CD4-positive, alpha-beta T cell treated with Interleukin-15 for 1 hour (primary cell): Measurements from ENCODE around the gene RNF224.

Experiments
- DNase-seq: peaks from one replicate; pipeline ENCODE4 v3.0.0-alpha.2; 2020

Gene RNF224

DNA sequence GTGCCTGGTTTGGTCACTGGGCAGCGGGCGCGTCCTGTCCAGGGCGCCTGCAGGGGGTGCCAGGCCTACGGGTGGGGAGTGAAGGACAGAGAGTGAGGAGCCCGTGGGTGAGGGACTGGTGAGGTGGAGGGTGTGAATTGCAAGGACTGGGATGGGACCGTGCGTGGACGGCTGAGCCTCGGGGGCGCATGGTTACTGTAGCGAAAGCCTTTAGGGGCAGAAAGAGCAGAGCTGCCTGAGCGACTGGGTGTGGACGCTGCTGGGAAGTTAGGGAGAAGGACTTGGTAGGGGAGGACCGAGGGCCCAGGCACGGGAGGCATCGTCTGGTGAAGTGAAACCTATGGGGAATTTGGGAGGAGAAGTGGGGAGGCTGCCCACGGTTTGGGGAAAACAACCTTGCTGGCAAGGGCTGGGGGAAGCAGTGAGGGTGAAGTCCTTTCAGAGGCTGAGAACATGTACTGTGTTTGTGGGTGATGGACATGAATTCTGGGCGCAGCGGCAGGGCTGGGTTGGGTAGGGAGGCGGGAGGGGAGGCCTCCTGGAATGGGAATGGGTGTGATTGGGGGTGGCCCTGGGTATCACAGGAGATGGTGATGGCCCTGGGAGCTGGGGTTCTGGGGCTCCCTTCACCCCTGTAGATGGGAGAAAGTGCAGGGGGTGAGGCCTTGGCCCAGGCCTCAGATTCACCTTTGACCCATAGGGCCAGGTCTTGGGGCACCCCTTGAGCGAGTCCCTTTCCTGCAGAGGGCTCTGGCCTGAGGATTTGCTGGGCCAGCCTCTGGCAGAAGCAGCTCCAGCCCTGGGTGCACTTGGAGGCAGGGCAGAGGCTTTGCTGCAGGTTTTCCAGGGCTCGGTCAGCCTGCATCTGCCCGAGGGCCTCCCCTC, 48.5 kb downstream of the RNF224 start:
- no peak for DNase-seq

DNA sequence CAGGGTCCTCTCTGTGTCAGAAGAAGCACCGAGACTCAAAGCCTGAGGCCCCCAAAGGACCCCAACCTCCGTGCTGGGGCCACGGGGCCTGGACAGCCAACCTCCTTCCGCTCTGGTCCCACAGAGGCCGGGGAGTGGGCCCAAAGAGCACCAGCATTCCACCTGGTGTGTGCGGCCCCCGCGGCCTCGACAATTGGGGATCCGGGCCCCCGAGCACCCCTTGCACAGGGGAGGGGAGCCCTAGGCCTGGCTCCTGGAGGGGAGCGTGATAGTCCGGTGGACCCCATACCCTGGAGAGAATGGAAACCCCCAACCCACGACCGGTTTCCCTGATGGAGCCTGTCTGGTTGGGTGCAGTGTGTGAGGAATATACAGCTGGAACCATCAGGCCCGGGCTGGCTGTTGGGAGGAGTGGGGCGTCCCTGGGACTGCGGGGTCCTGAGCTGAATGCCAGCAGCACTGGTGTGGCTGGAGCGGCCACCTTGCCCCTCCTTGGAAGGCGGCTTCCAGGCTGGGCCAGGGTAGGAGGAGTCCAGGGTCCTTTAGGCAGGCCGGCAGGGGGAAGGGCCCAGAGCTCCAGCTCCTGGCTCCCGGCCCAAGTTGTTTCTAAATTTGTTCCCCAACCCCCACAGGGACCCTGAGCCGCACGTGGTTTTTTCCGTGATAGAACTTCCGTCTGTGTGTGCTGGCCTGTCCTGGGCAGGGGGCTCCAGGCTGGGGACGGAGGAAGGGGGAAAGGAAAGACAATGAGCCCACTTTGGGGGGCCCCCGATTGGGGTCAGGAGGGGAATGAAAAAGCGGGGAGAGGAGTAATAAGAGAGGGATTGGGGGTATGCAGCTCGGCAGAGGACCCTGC, 49.4 kb downstream of the RNF224 start:
- DNase-seq, result no peak

DNA sequence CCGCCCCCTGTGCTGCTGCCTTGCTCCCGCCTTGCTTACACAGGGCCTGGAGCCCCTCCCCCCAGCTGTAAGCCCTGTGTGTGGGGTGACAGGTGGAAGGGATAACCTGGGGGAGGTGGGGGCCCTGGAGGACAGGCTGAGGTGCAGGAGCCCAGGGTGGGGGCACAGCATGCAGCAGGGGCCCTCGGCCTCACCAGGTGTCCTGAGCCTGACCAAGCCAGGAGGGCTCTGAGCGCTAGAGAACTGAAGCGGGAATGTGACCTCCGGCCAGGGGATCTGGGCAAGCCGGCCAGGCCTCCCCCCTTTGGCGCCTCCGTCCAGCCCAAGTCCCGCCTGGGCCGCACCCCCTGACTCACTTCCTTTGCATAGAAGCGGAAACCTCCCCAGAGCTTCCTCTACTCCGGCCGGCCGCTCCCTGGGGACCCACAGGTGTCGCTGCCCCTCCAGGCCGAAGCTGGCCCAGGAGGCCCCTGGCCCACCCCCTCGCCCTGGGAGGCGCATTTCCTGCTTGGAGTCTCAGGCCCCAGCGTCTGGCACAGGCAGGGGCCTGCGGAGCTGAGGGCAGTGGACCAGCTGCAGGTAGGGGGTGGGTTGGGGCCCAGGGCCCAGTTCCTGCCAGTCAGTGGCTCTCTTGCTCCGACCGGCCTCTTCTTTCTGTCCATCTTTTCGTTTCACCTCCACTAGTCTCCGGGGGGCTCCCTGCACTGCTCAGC, 50.2 kb downstream of the RNF224 start, which contains the start of gene TOR4A:
Gene TOR4A (plus strand): TSS at position 398 of the 713 bp plus-strand sequence. CDS start 964 bp downstream, outside the sequence.
- DNase-seq, result peak; percentile 69

DNA sequence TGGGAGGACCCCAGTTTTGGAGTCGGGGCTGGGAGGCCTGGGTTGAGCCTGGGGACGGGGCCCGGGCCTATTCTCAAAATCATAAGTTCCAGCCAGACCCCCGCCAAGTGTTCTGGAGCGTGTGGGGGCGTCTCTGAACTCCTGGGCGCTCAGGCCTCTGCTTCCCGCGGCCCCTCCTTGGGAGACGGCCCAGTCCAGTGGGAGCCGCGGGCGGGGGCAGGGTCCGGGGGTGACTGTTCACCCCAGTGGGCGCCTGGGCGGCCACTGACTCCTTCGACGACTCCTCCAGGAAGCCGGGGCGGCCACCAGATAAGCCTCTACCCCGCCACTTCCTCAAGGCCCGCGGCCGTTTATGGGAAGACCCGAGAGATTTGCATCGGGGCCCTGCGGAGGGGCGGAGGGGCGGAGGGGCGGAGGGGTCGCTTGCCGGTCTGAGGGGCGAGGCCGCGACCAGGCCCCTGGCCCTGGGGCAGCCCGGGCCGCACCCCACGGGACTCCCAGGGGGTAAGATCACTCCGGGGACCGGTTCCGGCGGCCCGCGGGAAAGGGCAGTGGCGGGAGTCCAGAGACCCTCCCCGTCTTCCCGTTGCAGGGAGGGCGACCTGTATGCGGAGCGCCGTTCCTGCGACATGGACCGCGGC, 50.9 kb downstream of the RNF224 start:
- peak; percentile 29 for DNase-seq
